DMS153 treated with DMSO at 0.1 percent for 48 hours (cell line): ENCODE data around the gene CCL26.

Experiments
- DNase-seq: peaks from one replicate; lab custom pipeline; 2025; ENCODE audit not compliant: unreplicated experiment; lab: John Stamatoyannopoulos, UW

Gene CCL26, protein sequence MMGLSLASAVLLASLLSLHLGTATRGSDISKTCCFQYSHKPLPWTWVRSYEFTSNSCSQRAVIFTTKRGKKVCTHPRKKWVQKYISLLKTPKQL

DNA sequence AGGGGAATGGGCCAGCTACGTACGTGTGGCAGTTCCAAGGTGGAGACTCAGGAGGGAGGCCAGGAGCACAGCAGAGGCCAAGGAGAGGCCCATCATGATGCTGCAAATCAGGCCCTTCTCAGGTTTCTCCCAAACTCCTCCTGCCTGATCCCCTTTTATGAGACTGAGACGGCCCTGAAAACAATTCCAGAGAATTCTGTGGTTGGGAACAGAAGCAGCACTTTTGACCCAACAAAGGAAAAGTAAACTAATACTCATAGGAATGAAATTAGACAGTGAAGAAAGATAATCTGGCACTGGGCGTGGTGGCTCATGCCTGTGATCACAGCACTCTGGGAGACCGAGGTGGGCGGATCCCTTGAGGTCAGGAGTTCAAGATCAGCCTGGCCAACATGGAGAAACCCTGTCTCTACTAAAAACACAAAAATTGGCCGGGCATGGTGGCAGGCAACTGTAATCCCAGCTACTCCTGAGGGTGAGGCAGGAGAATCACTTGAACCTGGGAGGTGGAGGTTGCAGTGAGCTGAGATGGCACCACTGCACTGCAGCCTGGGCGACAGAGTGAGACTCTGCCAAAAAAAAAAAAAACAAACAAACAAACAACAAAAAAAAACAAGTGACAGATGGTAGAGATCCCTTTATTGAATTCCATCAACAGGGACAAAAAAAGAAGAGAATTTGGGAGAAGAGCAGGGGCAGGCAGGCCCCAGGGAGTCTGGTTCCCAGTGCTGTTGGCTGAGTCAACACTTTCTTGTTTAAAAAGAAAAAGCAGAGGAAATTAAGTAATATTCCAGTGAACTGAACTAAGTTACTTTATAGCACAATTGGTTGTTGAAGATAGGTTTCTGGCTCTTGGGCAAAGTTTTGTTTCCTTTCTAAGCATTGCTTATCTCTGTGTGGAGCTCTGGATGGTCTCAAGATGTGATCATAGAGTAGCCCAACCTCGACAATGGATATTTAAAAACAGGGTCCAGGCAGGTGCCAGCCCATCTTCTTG, at the start of gene CCL26:
Gene CCL26, minus strand, starts transcription at position 131 of the 997 bp plus-strand sequence. Its CDS starts 35 bp downstream, at position 96.
- no peak for DNase-seq

DNA sequence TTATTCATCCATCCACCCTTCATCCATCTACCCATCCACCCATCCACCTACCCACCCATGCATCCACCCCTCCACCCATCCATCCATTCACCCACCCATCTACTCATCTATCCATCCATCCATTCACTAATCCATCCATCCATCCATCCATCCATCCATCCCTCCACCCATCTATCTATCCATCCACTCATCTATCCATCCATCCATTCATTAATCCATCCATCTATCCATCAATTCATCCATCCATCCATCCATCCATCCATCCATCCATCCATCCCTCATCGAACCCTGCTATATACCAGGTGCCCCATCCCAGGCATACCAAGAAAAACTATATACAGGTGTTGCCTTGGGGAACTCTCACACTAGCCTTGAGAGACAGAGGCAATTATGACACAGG, 48.7 kb upstream of the CCL26 start:
- no peak for DNase-seq

DNA sequence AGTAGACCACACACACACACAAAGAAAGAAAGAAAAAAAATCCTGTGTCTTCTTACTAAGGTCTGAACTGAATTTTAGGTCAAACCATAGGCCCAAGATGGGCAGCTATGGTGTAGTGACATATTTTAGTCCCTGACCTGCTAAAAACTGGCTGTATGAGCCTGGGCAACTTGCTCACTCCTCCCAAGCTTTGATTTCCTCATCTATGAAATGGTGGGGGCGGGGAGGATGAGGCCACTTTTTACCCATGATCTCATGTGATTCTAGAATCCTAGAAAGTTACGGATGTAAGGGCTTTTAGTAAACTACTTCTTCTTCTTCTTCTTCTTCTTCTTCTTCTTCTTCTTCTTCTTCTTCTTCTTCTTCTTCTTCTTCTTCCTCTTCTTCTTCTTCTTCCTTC, 47.7 kb upstream of the CCL26 start:
- DNase-seq = no peak

DNA sequence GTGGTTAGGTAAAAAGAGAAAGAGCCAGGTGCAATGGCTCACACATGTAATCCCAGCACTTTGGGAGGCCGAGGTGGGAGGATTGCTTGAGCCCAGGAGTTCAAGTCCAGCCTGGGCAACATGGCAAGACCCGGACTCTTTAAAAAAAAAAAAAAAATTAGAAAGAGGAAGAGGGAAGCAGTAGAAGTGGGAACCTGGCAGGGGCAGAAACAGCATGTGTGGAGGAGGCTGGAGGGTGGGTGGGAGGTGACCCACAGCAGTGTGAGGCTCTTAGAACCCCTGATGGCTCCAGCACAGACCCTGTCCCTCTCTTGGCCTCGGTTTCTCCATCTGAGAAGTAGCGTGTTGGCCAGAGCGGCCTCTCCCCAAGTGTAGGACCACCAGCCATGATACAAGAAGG, 46.5 kb upstream of the CCL26 start:
- DNase-seq = no peak

DNA sequence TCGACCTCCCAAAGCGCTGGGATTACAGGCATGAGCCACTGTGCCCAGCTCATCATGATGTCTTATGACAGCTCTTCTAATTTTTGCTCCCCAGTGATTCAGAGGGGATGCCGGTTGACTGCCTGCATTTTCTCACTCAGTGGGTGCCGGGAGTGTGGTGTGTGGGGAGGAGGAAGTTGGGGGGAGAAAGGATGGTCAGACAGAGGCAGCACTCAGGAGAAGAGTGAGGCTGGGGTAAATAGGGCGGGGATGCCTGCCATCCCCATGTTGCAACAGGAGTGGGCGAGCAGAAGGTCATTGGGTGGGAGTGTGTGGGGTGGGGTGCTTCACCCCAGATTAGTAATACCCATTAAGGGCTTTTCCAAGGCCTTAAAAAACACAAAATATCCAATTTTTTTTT, 45.1 kb upstream of the CCL26 start:
- no peak for DNase-seq

DNA sequence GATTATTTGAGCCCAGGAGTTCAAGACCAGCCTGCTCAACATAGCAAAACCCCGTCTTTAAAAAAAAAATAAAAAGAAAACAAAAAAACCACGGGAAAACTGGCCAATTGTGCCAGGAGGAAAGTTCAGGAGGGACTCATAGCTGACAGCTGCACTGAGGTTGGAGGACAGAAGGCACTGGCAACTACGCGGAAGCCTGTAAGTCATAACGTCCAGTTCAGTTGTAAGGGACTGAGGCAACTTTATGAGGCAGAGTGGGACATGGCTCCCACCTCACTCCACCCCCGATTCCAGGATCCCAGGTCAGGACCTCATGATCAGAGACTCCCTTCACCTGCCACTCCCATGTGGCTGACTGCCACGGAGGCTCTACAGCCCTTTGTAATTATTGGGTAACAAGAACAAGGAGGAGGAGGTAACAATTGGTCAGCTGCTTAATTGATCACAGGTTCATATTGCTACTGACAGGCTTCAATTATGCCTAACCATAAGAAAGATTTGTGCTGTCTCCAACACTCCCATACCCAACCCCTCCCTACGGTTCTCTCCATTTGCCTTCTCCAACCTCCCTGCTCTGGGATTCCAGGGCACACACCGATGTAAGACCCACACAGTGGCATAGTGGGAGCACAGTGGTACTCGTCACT, 43.5 kb upstream of the CCL26 start:
- DNase-seq = no peak

DNA sequence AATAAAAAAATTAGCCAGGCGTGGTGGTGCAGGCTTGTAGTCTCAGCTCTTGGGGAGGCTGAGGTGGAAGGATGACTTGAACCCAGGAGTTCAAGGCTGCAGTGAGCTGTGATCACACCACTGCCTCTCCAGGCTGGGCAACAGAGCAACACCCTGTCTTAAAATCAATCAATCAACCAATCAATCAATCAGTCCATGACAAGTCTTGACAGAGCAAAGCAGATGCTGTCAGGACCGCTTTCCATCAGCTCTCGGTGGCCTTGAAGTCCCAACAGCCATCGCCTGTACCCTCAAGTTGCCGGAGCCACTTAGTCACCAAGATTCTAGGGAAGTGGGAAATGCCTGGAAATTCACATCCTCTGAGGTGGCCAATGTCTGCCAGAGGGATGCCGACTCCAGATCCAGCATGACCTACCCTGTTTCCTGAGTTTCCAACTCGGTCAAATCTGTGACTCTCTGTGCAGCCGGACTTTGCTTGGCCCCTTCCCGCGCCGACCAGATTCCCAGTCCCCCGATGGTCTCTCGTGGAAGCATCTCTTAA, 42.5 kb upstream of the CCL26 start:
- DNase-seq = no peak

DNA sequence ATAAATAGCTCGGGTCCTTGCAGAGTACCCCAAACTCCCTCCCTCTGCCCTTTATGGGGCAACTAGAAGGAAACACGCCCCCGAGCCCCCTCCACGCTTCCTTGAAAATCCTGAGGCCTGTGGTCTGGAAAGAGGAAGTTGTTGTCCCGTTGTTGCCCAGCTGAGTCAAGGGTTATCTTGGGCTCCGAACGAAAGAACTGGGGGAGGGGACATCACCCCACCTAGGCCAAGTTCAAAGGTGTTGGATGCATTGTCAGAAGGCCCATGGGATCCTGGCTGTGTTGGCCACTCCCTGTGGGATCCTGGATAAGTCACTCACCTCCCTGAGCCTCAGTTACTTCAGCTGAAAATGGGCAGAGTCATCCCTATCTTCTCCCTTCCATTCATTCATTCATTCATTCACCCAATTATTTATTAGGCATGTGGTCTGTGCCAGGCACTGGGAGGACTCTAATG, 41.8 kb upstream of the CCL26 start, which contains the start of gene CCL24:
Gene CCL24, minus strand, starts transcription at position 26 of the 456 bp plus-strand sequence. CDS start 91 bp downstream, outside the sequence.
- no peak for DNase-seq

DNA sequence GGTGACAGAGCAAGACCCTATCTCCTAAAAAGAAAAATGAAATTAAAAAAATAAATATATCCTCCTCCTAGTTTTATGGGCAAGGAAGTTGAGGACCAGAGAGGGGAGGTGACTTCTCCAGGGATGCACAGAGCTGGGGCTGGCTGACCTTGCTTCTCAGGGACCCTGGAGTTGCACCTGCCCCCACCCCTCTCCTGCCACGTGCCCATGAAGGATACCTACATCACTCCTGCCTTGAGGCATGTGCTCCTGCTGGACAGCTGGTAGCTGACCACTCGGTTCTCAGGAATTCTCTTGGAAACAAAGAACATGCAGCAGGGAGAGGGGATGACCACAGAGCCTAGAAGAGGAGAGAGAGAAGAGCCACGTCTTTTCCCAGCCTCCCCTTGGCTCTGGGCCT, 41.1 kb upstream of the CCL26 start:
- no peak for DNase-seq

DNA sequence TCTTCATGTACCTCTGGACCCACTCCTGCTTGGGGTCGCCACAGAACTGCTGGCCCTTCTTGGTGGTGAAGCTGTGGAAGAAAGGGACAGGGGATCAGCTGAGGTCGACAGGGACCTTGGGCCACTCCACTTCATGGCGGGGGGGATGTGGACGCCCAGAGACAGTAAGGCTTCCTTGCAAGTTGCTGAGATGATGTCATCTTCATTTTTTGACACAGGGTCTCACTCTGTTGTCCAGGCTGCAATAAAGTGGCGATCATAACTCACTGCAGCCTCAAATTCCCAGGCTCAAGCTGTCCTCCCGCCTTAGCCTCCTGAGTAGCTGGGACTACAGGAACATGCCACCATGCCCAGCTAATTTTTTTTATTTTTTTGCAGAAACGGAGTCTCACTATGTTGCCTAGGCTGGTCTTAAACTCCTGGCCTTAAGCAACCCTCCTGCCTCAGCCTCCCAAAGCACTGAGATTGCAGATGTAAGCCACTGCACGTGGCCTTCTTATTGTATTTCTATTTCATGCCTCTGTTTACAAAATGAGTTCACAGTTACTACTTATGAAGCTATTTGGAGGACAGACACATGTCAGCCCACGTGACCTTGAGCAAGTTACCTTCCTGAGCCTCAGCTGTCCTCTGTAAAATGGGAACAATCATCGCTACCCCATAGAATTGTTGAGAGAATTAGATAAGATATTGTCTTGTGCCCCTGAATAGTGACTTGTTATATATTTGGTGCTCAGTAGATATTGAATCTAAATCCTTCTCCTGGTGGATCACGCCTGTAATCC, 40.1 kb upstream of the CCL26 start:
- DNase-seq = no peak

DNA sequence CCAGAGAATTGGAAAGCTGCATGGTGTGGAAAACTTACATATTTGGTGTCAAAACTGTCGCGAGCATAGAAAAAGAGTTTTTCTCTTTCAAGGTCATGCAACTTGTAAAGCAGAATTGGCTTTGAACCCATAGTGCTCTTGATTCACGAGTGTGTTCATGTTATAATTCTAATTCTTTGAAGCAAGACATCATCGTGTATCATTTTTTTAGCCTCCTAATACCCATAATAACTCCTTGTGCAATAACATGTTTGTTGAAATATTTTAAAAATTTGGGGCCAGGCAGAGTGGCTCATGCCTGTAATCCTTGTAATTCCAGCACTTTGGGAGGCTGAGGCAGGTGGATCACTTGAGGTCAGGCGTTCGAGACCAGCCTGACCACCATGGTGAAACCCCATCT, 37.4 kb upstream of the CCL26 start:
- DNase-seq = no peak

DNA sequence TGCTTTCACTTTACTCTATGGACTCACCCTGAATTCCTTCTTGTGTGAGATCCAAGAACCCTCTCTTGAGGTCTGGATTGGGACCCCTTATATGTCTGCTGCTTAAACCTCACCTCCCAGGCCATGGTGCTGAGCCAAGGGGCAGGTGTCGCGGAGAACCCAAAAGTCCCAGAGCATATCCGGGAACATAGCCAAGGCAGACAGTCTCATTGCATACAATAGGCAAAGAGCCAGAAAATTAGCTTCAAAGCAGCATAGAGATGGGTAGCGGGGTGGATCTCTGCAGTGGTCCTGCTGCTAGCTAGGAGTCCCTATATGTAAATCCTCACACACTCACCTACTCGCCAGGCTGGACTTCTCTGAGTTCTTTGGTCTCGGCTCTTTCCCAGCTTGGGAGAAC, 36.1 kb upstream of the CCL26 start:
- DNase-seq = no peak

DNA sequence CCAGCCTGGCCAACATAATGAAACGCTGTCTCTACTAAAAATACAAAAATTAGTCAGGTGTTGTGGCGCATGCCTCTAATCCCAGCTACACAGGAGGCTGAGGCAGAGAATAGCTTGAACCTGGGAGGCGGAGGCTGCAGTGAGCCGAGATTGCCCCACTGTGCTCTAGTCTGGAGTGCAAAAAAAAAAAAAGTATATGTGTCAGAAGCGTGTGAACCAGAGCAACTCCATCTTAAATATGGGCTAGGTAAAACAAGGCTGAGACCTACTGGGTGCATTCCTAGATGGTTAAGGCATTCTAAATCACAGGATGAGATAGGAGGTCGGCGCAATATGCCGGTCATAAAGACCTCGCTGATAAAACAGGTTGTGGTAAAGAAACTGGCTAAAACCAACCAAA, 35.4 kb upstream of the CCL26 start:
- no peak for DNase-seq

DNA sequence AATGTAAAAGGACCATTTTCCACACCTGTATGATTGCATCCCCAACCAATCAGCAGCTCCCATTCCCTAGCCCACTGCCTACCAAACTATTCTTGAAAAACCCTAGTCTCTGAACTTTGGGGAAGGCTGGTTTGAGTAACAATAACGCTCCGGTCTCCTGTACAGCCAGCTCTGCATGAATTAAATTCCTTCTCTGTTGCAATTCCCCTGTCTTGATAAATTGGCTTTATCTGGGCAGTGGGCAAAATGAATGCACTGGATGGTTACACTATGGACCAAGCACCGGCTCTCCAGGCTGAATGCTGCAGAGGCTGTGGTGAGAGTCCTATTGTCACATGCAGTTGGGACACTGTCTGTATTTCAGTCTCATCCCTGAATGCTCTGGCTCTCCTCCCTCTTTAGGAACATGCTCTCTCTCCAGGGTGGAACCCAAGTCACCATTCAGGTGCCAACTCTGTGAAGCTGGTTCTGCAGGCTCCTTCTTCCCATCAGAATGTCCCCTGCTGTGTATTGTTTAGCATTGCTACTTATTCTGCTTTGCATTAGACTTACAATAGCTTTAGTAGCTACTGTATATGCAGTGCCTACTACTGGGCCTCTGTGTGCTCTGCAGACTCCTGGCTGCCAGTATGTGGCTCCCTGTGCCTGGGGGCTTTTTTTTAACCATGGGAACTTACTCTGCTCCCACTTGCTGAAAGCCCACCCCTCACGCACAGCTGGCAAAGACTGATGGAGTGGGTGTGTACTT, 34.7 kb upstream of the CCL26 start:
- no peak for DNase-seq

DNA sequence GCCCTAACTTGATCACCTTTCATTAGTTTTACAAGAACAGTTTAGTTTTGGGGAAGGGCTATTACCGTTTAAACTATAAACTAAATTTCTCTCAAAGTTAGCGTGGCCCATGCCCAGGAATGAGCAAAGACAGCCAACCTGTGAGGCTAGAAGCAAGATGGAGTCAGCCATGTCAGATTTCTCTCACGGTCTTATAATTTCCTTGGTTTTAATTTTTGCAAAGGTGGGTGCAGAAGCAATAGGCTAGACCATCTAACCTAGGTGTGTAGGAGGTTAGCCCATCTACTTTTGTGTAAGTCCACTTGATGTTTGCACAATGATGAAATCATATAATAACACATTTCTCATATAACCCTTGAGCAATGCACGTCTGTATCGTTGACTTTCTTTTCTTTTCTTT, 32.7 kb upstream of the CCL26 start:
- DNase-seq = no peak

DNA sequence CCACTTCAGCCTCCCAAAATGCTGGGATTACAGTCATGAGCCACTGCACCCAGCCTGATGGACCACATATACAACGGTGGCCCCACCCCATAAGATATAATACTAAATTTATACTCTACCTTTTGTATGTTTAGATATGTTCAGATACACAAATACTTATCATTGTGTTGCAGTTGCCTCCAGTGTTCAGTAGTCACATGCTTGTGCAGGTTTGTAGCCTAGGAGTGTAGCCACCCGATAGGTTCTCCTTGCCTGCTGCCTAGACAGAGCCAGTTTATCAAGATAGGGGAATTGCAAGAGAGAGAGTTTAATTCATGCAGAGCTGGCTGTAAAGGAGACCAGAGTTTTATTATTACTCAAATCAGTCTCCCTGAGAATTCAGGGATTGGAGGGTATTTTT, 32.0 kb upstream of the CCL26 start:
- DNase-seq = no peak

DNA sequence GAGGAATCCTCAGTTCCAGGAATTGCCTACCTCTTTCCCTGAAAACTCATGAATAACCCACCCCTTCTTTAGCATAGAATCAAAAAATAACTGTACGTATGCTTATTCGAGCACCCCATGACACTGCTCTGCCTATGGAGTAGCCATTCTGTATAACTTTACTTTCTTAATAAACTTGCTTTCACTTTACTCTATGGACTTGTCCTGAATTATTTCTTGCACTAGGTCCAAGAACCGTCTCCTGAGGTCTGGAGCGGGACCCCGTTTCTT, 30.5 kb upstream of the CCL26 start:
- DNase-seq = no peak

DNA sequence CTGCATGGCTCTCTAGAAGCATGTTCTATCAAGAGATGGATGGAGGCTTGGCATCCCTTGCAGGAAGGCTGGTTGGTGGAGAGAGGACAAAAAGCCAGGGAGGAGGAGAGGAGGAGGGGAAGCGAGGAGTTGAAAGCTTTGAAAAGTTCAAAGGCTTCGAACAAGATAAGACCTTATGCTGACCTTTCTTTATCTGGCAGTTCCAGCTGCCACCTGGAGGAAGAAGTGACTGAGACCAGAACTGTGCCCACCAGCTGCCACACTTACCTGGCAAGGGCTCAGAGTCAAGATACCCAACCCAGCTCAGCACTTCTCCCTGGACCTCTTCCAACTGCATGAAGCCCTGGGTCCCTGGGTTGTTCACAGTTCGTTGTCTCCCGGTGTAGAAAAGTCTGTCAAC, 26.8 kb upstream of the CCL26 start:
- DNase-seq = no peak

DNA sequence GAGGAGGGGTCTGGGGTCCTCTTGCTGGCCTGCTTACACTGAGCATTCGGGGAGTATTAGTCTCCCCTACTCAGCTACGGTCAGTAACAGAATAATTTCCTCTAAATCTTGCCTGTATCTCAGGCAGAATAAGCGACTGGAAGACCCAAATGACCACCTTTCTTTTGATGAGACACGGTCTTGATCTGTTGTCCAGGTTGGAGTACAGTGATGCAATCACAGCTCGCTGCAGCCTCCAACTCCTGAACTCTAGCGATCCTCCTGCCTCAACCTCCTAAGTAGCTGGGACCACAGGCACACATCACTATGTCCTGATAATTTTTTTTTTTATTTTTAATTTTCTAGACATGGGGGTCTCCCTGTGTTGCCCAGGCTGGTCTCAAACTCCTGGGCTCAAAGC, 24.4 kb upstream of the CCL26 start:
- no peak for DNase-seq

DNA sequence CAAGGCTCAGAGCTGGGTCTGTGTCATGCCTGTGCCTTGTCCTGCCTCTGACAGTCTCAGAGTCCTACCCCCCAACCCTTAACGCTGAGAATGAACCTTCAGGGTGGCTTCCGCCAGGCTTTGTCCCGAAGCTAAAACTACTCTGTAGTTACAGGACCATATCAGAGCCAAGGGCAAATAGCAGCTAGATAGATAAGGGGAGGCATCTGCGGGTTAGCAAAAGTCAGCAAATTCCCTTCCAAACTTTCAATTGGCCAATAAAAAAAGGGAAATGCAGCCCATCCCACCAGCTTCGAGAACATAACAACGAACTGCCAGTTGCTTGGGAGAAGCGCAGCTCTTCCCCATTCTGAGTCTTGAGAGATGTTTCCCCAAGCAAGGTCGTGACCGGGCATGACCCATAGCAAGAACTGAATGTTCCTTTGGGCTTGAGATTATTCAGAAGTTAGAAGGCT, 23.8 kb upstream of the CCL26 start:
- no peak for DNase-seq
